GM19043 (cell line): ENCODE measurements around the gene GAL3ST3.

Experiments used
- ATAC-seq: cut with Tn5 transposase; IDR thresholded peaks from one replicate; pipeline ENCODE4 v1.9.1; 2021; ENCODE audit warnings: low read depth; ENCODE audit not compliant: unreplicated experiment

Gene GAL3ST3

GRCh38 chr11:65997286-65997685 lies 51.7 kb downstream of the GAL3ST3 start:
- no peak for ATAC-seq

- no peak for ATAC-seq
Observed at GRCh38 chr11:65992056-65992455, 56.9 kb downstream of the GAL3ST3 start.
